GM23248 (cell line): Measurements from ENCODE around the gene PHIP. TPM values are rescaled to one million over a fixed set of nuclear protein-coding genes. Genes with fewer than 3 reads are reported as not detected.
"Not testable (repeated sequence)": the region's sequence is repeated elsewhere in the genome, so short reads cannot be mapped to it uniquely, and the experiment has no call there.

Source experiments
- DNase-seq: peaks from one replicate; pipeline ENCODE4 v3.0.0-alpha.2; 2015
- H2AFZ ChIP-seq: fragments of 200-600 bp; sonication (generic); 2 replicates; pipeline ENCODE4 v1.6.1; 2016; ENCODE audit warnings: antibody characterized with exemption
- H3F3A ChIP-seq: fragments of 200-600 bp; sonication (generic); 2 replicates; pipeline ENCODE4 v1.6.1; 2016; ENCODE audit warnings: mild to moderate bottlenecking, antibody characterized with exemption, mixed run types; ENCODE audit not compliant: insufficient read depth
- H3K27ac ChIP-seq: fragments of 200-600 bp; sonication (generic); 2 replicates; pipeline ENCODE4 v1.5.1; 2016; ENCODE audit warnings: mild to moderate bottlenecking
- H3K27me3 ChIP-seq: fragments of 200-600 bp; sonication (generic); replicated peaks from 2 replicates; pipeline ENCODE4 v1.6.1; 2016; ENCODE audit warnings: mild to moderate bottlenecking; ENCODE audit not compliant: insufficient read depth
- H3K36me3 ChIP-seq: fragments of 200-600 bp; sonication (generic); 2 replicates; pipeline ENCODE4 v1.6.1; 2016; ENCODE audit warnings: low read depth, mild to moderate bottlenecking
- H3K4me1 ChIP-seq: fragments of 200-600 bp; sonication (generic); 2 replicates; pipeline ENCODE4 v1.6.1; 2016; ENCODE audit warnings: mild to moderate bottlenecking; ENCODE audit not compliant: insufficient read depth
- H3K4me2 ChIP-seq: fragments of 200-600 bp; sonication (generic); one replicate; pipeline ENCODE4 v1.6.1; 2016; ENCODE audit warnings: mild to moderate bottlenecking; ENCODE audit not compliant: unreplicated experiment
- H3K4me3 ChIP-seq: fragments of 200-600 bp; sonication (generic); 2 replicates; pipeline ENCODE4 v1.5.1; 2016; ENCODE audit warnings: mild to moderate bottlenecking
- H3K79me2 ChIP-seq: fragments of 200-600 bp; sonication (generic); 2 replicates; pipeline ENCODE4 v1.6.1; 2016; ENCODE audit warnings: mild to moderate bottlenecking; ENCODE audit not compliant: insufficient read depth
- H3K9ac ChIP-seq: fragments of 200-600 bp; sonication (generic); 2 replicates; pipeline ENCODE4 v1.6.1; 2016; ENCODE audit warnings: mild to moderate bottlenecking
- H3K9me2 ChIP-seq: fragments of 200-600 bp; sonication (generic); 2 replicates; pipeline ENCODE4 v1.6.1; 2016; ENCODE audit warnings: mixed run types, mild to moderate bottlenecking, moderate library complexity; ENCODE audit not compliant: insufficient read depth
- H3K9me3 ChIP-seq: fragments of 200-600 bp; sonication (generic); one replicate; pipeline ENCODE4 v1.6.1; 2017; ENCODE audit warnings: low read depth
- H4K20me1 ChIP-seq: fragments of 200-600 bp; sonication (generic); 2 replicates; pipeline ENCODE4 v1.6.0; 2016; ENCODE audit not compliant: insufficient read depth
- EZH2 ChIP-seq: fragments of 200-600 bp; sonication (generic); IDR thresholded peaks from 2 replicates; pipeline ENCODE4 v1.6.1; 2018; ENCODE audit warnings: antibody characterized with exemption, mild to moderate bottlenecking; ENCODE audit not compliant: insufficient read depth, poor library complexity, severe bottlenecking
- EZH2phosphoT487 ChIP-seq: fragments of 200-600 bp; sonication (generic); IDR thresholded peaks from 2 replicates; pipeline ENCODE4 v1.6.1; 2018; ENCODE audit warnings: antibody characterized with exemption, moderate library complexity, mild to moderate bottlenecking, low read depth; ENCODE audit not compliant: insufficient read depth
- WGBS, 2 experiments: methylation state at CpG; one replicate each; pipeline ENCODE4 v1.1.6; 2015 to 2017; ENCODE audit warnings: low lambda C conversion rate in 2 of 2, low coverage in 1 of 2; ENCODE audit errors: missing lambda C conversion rate in 2 of 2; 5-methylcytosine and 5-hydroxymethylcytosine counted together
- in situ Hi-C: fragments of 300-500 bp; cut with MboI; formaldehyde crosslinking; loops from 2 replicates; pipeline ENCODE4 v1.15.0; 2020
- polyA plus RNA-seq: library from polyadenylated mRNA; unstranded; fragments of >200 nt; fragmentation: Nextera tagmentation; extraction: Ambion mirVana; gene quantifications from 2 replicates; pipeline ENCODE4 v1.2.1, GENCODE V29; 2016
- total RNA-seq: library from RNA; depleted of rRNA; stranded (reverse); fragments of >200 nt; shearing (Covaris generic); gene quantifications from 2 replicates; pipeline ENCODE4 v1.2.3, GENCODE V29; 2014

The PHIP gene
- total and polyA plus RNA-seq, 2 experiments from 2014 or later: 9.0 to 14.5 TPM

DNA sequence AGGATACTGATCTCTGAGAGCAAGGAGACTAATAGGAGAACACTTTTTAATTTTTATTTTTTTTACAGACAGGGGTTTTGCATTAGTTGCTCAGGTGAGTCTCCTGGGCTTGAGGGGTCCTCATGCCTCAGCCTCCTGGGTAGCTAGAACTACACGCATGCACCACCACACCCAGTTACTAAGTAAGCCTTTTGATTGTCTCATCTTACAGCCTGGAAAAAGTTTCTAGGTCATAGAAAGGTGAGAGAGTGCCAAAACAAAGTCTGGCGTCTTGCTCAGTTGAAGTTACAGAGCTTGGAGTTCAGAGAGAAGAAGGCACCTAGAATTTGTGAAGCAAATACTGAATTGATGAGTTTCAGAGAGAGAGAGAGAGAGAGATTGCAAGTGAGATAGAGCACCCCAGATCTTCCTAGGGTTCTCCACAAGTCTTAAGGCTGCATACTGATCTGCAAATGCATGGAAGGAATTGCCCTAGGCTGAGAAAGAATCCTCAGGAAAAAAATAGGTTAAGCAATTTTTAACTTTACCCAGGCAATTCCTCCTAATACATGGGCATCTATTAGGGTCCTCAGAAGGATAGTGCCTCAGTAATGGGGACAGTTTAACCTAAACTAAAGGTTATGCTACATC lies 37.6 kb upstream of the PHIP start:
- TF ChIP-seq EZH2phosphoT487: no peak
- TF ChIP-seq EZH2: no peak
- Histone ChIP-seq H3K4me2 (no peak overlapping the region), H3K4me3 (no peak overlapping the region), H3K9me2 (no peaks in the 10 kb centered on the region), H3K4me1 (no peaks in the 10 kb centered on the region), H3K9ac (no peak overlapping the region), H3K27me3 (no peaks in the 10 kb centered on the region), H3K9me3 (no peaks in the 10 kb centered on the region), H3K36me3 (no peaks in the 10 kb centered on the region), H3K79me2 (no peaks in the 10 kb centered on the region), H2AFZ (no peak overlapping the region), H3F3A (no peaks in the 10 kb centered on the region), H3K27ac (no peak overlapping the region), H4K20me1 (no peaks in the 10 kb centered on the region)
- no peak for DNase-seq
- 22 to 26% methylated on average over 2 of the region's 2 CpGs for WGBS, 2 experiments
- in situ Hi-C loops: no loop called here

DNA sequence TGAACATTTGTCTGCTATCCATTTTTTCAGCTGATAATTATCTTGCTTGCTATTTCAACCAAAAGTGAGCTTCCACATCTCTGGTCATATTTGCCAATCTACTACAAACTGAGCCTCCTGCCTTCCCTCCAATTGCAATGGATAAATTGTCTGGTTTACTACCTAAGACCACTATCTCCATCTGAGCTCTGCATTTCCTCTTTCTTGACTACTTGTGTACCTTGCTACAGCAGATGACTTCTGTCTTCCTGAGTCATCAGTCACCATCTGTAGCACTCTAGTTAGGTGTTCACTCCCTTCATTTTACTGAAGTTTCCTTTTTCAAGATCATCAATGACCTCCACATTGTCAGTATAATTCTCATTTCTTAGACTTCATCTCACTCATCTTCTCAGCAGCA lies 33.5 kb upstream of the PHIP start:
- Histone ChIP-seq H3K79me2 (no peaks in the 10 kb centered on the region), H3K9me3 (no peaks in the 10 kb centered on the region), H3F3A (no peaks in the 10 kb centered on the region), H3K9me2 (no peaks in the 10 kb centered on the region), H3K4me1 (no peaks in the 10 kb centered on the region), H3K4me3 (no peak overlapping the region), H4K20me1 (no peaks in the 10 kb centered on the region), H3K27me3 (no peaks in the 10 kb centered on the region), H3K4me2 (no peak overlapping the region), H3K9ac (no peak overlapping the region), H2AFZ (no peak overlapping the region), H3K36me3 (no peaks in the 10 kb centered on the region), H3K27ac (no peak overlapping the region)
- TF ChIP-seq EZH2phosphoT487 (no peak), EZH2 (no peak)
- in situ Hi-C loops: no loop called here
- DNase-seq: no peak

DNA sequence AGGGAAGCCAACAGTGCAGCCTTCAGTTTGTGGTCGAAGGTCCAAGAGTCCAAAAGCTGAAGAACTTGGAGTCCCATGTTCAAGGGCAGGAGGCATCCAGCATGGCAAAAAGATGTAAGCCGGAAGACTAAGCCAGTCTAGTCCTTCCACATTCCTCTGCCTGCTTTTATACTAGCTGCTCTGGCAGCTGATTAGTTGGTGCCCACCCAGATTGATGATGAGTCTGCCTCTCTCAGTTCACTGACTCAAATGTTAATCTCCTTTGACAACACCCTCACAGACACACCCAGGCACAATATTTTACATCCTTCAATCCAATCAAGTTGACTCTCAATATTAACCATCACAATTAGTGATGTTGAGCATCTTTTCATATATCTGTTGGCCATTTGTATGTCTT lies 23.1 kb upstream of the PHIP start:
- H3K4me1 ChIP-seq: no peaks in the 10 kb centered on the region
- in situ Hi-C loops: no loop called here
- H3K9me2 ChIP-seq: no peaks in the 10 kb centered on the region
- no peak overlapping the region for H3K4me3 ChIP-seq
- no peak for TF ChIP-seq EZH2
- no peak for TF ChIP-seq EZH2phosphoT487
- H3K9ac ChIP-seq: no peak overlapping the region
- no peaks in the 10 kb centered on the region for H4K20me1 ChIP-seq
- H2AFZ ChIP-seq: no peak overlapping the region
- no peaks in the 10 kb centered on the region for H3K27me3 ChIP-seq
- no peaks in the 10 kb centered on the region for H3K36me3 ChIP-seq
- no peaks in the 10 kb centered on the region for H3F3A ChIP-seq
- no peak overlapping the region for H3K4me2 ChIP-seq
- no peak overlapping the region for H3K27ac ChIP-seq
- no peaks in the 10 kb centered on the region for H3K79me2 ChIP-seq
- no peak for DNase-seq
- no peaks in the 10 kb centered on the region for H3K9me3 ChIP-seq
- 58 to 60% methylated on average over 2 of the region's 2 CpGs for WGBS, 2 experiments

DNA sequence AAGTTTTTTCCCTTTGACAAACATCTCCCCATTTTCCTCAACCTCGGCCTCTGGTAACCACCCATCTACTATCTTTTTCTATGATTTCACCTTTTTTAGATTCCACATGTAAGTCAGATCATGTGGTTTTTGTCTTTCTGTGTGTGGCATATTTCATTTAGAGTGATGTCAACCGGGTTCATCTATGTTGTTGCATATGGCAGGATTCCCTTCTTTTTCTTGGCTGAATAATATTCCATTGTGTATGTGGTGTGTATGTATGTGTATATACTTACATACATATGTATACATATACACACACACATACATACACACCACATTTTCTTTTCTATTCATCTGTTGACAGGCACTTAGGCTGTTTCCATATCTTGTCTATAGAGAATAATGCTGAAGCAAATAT lies 22.2 kb upstream of the PHIP start:
- 64 to 80% methylated on average over 2 of the region's 2 CpGs for WGBS, 2 experiments
- Histone ChIP-seq H3K4me1 (no peaks in the 10 kb centered on the region), H3K79me2 (no peaks in the 10 kb centered on the region), H3K36me3 (no peaks in the 10 kb centered on the region), H2AFZ (no peak overlapping the region), H4K20me1 (no peaks in the 10 kb centered on the region), H3K27me3 (no peaks in the 10 kb centered on the region), H3K9ac (no peak overlapping the region), H3K27ac (no peak overlapping the region), H3K9me2 (no peaks in the 10 kb centered on the region), H3F3A (no peaks in the 10 kb centered on the region), H3K4me3 (no peak overlapping the region), H3K4me2 (no peak overlapping the region), H3K9me3 (no peaks in the 10 kb centered on the region)
- in situ Hi-C loops: no loop called here
- DNase-seq: no peak
- TF ChIP-seq EZH2: no peak
- no peak for TF ChIP-seq EZH2phosphoT487

DNA sequence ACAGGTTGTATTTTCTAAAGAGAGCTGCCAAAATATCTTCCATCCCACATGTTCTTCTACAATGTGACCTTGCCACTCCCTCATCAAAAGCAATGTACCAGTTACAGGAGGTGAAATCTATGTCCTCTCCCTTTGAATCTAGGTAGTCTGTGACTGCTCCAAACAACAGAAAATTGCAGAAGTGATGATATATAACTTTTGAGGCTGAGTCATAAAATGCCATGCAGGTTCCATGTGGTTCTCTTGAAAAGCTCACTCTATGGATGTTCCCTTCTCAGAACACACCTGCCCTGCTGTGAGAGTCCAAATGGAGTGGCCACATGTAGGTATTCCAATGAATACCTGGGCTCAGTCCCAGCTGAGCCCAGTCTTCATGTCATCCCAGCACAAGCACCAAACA lies 16.9 kb upstream of the PHIP start:
- Histone ChIP-seq H3F3A (no peaks in the 10 kb centered on the region), H3K9me3 (no peaks in the 10 kb centered on the region), H3K4me3 (no peak overlapping the region), H3K9ac (no peak overlapping the region), H3K4me1 (no peaks in the 10 kb centered on the region), H3K9me2 (no peaks in the 10 kb centered on the region), H2AFZ (no peak overlapping the region), H4K20me1 (no peaks in the 10 kb centered on the region), H3K79me2 (no peaks in the 10 kb centered on the region), H3K27me3 (no peaks in the 10 kb centered on the region), H3K4me2 (no peak overlapping the region), H3K36me3 (no peaks in the 10 kb centered on the region), H3K27ac (no peak overlapping the region)
- no peak for TF ChIP-seq EZH2phosphoT487
- TF ChIP-seq EZH2: no peak
- DNase-seq: no peak
- in situ Hi-C loops: no loop called here

DNA sequence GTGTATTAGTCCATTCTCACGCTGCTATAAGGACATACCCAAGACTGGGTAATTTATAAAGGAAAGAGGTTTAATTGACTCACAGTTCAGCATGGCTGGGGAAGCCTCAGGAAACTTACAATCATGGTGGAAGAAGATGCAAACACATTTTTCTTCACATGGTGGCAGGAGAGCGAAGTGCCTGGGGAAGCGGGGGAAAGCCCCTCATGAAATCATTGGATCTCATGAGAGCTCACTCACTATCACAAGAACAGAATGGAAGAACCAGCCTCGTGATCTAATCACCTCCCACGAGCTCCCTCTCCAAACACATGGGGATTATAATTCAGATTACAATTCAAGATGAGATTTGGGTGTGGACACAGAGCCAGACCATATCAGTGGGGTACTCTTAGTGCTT lies 13.7 kb upstream of the PHIP start:
- H3K9ac ChIP-seq, H3K27me3 ChIP-seq, H3K4me3 ChIP-seq, H3K36me3 ChIP-seq, H4K20me1 ChIP-seq, in situ Hi-C loops, H3K79me2 ChIP-seq, DNase-seq, H3K27ac ChIP-seq, H3F3A ChIP-seq, H3K9me3 ChIP-seq, H2AFZ ChIP-seq, H3K9me2 ChIP-seq, H3K4me2 ChIP-seq, H3K4me1 ChIP-seq: not testable (repeated sequence)
- 73 to 74% methylated on average over 5 of the region's 5 CpGs for WGBS, 2 experiments
